Stimulated activated CD4-positive, alpha-beta T cell treated with anti-CD3 and anti-CD28 coated beads, Interleukin-2, amount 100 ng/mL, for 4 hours (primary cell): ENCODE measurements around the gene PES1.
"Not testable (repeated sequence)": the region's sequence is repeated elsewhere in the genome, so short reads cannot be mapped to it uniquely, and the experiment has no call there.

Experiments used
- DNase-seq: peaks from one replicate; pipeline ENCODE4 v3.0.0-alpha.2; 2020; ENCODE audit warnings: low read depth

The PES1 gene

DNA sequence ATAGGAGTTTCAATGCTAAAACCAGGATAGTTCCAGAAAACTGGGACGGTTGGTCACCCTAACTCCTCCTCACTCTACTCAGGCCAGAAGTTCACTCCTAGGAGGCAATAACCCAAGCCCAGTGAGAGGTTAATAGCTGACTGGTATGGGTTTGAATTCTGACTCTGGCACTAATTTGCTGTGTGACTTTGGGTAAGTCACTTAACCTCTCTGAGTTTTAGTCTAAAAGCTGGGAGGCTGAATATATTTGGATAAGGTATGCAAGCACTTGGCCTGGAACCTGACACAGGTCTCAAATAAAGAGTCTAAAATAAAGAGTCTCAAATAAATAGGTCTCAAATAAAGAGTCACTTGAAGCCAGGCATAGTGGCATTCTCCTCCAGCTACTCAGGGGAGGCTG is 39.0 kb downstream of the PES1 start:
- DNase-seq = no peak

DNA sequence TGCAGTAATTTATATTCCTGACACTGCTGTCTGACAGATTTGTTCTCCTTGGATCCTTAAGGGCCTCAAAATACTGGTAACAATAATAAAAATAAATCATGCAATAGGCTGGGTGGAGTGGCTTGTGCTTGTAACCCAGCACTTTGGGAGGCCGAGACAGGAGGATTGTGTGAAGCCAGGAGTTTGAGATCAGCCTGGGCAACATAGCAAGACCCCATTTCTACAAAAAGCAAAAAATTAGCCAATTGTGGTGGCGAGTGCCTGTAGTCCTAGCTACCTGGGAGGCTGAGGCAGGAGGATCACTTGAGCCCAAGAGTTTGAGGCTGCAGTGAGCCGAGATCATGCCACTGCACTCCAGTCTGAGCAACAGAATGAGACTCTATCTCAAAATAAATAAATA is 39.9 kb downstream of the PES1 start:
- DNase-seq = not testable (repeated sequence)

DNA sequence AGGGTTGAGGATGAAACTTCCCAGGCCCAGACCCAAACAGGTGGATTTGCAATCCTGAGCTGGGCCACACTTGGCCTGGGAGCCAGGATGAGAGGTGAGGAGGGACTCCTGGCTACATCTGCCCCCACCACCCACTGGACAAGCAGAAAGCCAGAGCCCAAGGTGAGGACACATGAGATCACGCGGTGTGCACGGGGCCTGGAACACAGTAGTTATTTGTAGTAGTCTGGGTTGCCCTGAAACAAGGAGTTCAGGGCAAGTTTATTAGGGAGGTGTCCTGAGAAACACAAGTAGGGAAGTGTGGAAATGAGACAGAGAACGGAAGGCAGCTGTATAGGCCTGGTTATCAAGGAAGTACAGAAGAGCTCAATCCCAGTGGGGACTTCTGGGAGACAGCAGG is 44.5 kb downstream of the PES1 start:
- no peak for DNase-seq

DNA sequence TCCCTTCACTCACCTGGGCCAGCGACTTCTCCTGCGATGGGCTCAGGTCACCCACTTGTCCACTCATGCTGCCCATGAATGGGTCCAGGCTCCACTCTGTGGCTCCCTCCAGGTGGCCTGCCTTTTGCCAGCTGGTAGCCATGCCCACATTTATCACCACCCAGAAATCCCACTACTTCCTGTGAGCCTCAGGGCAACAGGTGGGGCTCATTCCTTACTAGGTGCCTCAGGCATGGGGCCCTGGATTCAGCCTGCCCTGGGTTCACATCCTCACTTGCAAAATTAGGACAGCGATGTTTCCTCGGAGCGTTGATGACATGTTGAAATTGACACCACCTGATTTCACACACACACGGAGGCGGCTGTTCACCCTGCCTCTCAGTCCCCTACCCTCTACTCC is 45.1 kb downstream of the PES1 start, which contains the start of gene SEC14L6:
Gene SEC14L6 (minus strand): TSS at position 126 of the 400 bp plus-strand sequence. CDS start 59 bp downstream, at position 67.
- DNase-seq = no peak

DNA sequence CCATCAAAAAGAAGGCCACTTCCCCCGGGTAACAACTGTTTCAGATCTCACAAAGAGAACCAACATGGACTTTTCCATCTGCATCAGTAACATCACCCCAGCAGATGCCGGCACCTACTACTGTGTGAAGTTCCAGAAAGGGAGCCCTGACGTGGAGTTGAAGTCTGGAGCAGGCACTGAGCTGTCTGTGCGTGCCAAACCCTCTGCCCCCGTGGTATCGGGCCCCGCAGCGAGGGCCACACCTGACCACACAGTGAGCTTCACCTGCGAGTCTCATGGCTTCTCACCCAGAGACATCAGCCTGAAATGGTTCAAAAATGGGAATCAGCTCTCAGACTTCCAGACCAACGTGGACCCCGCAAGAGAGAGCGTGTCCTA is 48.9 kb downstream of the PES1 start:
- no peak for DNase-seq

DNA sequence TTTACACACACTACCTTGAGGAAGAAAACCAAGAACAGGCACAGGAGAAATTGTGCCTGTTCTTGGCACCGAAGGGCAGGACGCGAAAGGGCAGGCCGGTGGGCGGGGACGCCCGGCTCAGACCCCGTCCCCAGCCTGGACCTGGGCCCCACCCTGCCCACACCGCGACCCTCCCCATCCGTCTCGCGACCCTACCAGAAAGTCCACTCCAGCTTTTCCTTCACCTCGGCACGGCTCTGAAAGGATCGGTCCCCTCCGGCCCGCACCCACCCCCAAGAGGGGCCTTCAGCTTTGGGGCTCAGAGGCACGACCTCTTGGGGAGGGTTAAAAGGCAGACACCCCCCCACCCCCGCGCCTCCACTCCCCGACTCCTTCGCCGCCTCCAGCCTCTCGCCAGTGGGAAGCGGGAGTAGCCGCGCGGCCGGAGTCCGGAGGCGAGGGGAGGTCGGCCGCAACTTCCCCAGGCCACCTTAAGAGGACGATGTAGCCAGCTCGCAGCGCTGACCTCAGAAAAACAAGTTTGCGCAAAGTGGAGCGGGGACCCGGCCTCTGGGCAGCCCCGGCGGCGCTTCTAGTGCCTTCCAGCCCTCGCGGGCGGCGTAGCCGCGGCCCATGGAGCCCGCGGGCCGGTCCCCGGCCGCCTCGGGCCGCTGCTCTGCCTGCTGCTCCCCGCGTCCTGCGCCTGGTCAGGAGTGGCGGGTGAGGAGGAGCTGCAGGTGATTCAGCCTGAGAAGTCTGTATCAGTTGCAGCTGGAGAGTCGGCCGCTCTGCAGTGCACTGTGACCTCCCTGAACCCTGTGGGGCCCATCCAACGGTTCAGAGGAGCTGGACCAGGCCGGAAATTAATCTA is 49.5 kb downstream of the PES1 start:
- DNase-seq = no peak

DNA sequence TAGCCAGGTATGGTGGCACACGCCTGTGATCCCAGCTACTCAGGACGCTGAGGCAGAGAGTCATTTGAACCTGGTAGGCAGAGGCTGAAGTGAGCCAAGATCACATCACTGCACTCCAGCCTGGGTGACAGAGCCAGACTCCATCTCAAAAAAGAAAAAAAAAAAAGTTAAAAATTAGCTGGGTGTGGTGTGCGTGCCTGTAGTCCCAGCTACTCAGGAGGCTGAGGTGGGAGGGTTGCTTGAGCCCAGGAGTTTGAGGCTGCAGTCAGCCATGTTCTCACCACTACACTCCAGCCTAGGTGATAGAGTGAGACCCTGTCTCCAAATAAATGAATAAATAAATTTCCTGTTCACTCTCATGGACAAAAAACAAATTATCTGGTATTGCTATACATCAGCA is 50.2 kb downstream of the PES1 start:
- not testable (repeated sequence) for DNase-seq

DNA sequence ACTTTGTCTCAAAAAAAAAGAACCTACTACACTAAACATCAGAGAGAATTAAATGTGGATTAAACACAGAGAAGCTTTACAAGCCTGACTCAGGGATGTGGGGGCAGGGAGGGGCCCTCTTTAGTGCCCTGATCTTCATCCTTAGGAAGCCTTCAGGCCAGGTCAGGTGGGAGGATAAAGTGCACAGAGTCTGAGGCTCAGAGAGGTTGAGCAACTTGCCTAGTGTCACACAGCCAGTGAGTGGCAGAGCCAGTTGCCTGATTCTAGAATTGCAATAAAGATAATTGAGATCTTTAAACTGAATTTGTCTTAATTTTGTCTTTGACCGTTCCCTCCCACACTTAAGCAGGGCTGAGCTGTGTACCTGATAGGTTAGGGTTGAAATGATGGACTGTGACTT is 52.3 kb downstream of the PES1 start:
- DNase-seq = no peak

DNA sequence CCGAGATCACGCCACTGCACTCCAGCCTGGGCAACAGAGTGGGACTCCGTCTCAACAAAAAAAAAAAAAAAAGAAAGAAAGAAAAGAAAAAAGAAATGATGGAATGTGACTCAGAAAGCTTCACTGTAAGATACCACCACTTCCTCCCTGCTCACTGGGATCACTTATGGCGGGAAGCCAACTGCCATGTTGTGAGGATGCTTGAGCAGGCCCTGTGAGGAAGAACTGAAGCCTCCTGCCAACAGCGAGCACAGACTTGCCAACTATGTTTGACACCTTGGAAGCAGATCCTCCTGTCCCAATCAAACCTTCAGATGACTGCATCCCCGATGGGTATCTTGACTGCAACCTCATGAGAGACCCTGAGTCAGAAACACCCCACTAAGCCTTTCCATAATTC is 53.4 kb downstream of the PES1 start:
- no peak for DNase-seq

DNA sequence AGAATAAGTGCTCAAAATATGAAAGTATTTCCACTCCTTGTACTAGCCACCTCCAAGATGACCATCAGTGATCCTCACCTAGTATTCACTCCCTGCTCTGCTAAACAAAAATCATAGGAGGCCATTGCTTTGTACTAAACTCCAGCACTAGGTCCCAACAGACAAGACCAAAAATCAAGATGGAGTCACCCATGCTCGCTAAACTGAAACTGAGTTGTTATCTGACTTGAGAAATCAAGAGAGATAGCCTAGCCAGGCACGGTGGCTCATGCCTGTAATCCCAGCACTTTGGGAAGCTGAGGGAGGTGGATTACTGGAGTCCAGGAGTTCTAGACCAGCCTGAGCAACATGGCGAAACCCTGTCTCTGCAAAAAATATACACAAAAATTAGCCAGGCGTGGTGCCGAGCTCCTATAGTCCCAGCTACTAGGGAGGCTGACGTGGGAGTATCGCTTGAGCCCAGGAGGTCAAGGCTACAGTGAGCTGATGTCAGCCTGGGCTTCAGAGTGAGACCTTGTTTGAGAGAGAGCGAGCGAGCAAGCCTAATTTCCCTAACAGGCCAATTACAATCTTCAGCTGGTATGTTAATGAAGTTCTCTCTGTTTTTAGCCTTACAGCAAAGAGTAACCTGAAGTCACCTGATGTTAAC is 54.5 kb downstream of the PES1 start:
- DNase-seq = no peak

DNA sequence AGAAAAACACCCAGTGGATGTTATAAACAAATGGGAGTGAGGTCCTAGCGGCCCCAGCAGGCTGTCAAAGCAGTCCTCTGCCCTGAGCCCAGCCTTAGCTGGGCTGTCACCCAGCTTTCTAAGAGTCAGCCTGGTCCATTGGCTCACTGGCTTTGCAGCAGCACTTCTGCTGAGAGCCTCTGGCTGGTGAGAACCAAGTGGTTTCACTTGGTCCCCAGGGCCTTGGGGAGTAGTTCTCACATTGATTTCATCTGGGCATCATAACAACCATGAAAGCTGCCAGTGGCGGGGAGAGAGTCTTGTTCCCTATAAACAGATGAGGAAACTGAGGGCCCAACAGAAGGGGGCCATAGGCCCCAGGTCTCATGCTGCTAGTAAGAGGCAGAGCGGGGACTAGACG is 56.5 kb downstream of the PES1 start:
- DNase-seq = no peak

DNA sequence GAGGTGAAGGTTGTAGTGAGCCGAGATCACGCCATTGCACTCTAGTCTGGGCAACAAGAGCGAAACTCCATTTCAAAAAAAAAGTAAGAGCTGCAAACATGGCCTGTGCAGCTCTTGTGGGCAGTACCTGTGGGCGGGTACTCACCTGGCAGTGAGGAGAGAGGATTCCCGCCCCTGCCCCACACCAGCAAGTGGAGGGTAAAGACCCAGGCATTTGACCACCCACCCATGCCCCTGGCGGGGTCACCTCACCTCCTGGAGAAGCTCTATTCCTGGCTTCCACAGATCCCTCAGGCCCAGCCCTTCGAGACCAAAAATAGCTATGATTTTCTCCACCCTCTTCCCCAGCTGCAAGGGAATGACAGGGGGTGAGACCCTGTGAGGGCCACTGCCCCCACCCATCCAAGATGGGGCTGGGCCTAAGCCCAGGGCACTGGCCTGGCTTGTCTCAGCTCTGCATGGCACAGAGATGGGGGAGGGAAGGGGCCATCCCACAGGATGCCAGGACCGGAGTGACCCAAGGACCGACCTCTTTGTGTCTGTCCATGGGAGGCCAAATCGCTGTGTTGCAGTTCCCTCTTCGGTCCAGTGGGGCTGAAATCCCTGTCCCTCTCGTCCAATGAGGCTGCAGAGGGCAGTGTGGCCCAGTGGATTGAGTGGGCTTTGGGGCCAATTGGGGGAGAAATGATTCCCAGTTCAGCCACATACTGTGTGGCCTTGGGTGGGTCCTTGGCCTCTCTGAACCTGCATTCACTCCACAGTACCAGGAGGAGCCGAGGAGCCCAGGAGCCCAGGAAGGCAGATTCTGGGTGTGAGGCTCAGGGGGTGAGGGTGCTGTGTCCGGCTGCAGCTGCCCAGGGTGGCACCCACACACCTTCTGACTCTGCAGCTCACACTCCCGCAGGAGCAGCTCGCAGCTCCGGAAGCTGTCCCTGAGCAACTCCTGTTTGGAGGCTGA is 59.8 kb downstream of the PES1 start:
- no peak for DNase-seq

DNA sequence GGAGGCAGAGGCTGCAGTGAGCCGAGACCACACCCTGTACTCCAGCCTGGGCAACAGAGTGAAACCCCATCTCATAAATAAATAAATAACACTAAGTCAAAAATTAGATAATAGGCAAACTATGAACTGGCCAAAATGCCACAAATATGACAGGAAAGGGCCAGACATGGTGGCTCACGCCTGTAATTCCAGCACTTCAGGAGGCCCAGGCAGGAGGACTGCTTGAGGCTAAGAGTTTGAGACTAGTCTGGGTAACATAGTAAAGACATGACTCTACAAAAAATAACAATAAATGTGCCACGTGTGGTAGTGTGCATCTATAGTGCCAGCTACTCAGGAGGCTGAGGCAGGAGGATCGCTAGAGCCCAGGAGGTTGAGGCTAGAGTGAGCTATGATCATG is 65.1 kb downstream of the PES1 start:
- no peak for DNase-seq
